Measurements from ENCODE around the gene THSD7B. TPM values are rescaled to one million over a fixed set of nuclear protein-coding genes. Genes with fewer than 3 reads are reported as not detected.

Gene THSD7B
- total and polyA plus RNA-seq, 2 experiments from 2014 or later, result 0.86 to 3.8 TPM

- TF ChIP-seq EZH2phosphoT487 (IDR thresholded peaks at IDR 0.05; ENCODE audit: unreplicated experiment), result no peak
- no peak for TF ChIP-seq ETS1 (IDR thresholded peaks at IDR 0.05)
- no peak for TF ChIP-seq JUNB (IDR thresholded peaks at IDR 0.05; ENCODE audit: unreplicated experiment)
Observed at GRCh38 chr2:136741471-136741870, 23.9 kb upstream of the THSD7B start (continued).

- Histone ChIP-seq H3K79me2 (replicated peaks; ENCODE audit: insufficient read depth) (no peaks in the 10 kb centered on the region), H2AFZ (no peak overlapping the region), H3K4me1 (ENCODE audit: insufficient read depth) (no peaks in the 10 kb centered on the region), H3K36me3 (ENCODE audit: insufficient read depth) (no peaks in the 10 kb centered on the region), H3K4me3 (no peak overlapping the region), H4K20me1 (replicated peaks; ENCODE audit: insufficient read depth) (no peaks in the 10 kb centered on the region), H3K9me2 (ENCODE audit: insufficient read depth) (no peaks in the 10 kb centered on the region), H3K4me2 (no peak overlapping the region), H3F3A (replicated peaks; ENCODE audit: low read depth) (no peaks in the 10 kb centered on the region), H3K27ac (ENCODE audit: low read depth) (no peak overlapping the region), H3K27me3 (ENCODE audit: insufficient read depth) (no peaks in the 10 kb centered on the region)
- ATAC-seq, result no peak
- Mint-ChIP-seq H3K36me3 (ENCODE audit: low read depth) (no peaks in the 10 kb centered on the region), H3K27ac (no peak overlapping the region), H3K4me3 (no peak overlapping the region), H3K9me3 (no peaks in the 10 kb centered on the region), H3K27me3 (ENCODE audit: insufficient read depth, low read depth, poor library complexity) (peaks cover 2% of the 10 kb centered on the region), H3K4me1 (peaks cover 2% of the 10 kb centered on the region; the same call in 1 of the 3 replicates)
- no peak for DNase-seq (ENCODE audit: low spot score)
- TF ChIP-seq EZH2 (IDR thresholded peaks at IDR 0.05; ENCODE audit: low read depth, unreplicated experiment), result no peak
- no peak for TF ChIP-seq REST (IDR thresholded peaks at IDR 0.05; ENCODE audit: unreplicated experiment)
- TF ChIP-seq ZNF114 (CRISPR knock-in tag; IDR thresholded peaks at IDR 0.05), result no peak
- no peak for TF ChIP-seq ZNF331 (CRISPR knock-in tag; IDR thresholded peaks at IDR 0.05; ENCODE audit: low read depth)
- no peak for TF ChIP-seq CTCF (conservative IDR thresholded peaks at IDR 0.05; ENCODE audit: low read depth in 2 of 2)
- no peak for TF ChIP-seq ZNF462 (CRISPR knock-in tag; IDR thresholded peaks at IDR 0.05)
- no peak for TF ChIP-seq NANOG (IDR thresholded peaks at IDR 0.05; ENCODE audit: borderline replicate concordance)
- no peak for TF ChIP-seq POLR2AphosphoS5 (IDR thresholded peaks at IDR 0.05; ENCODE audit: low read depth)
- TF ChIP-seq JUNB (IDR thresholded peaks at IDR 0.05; ENCODE audit: unreplicated experiment), result no peak
- TF ChIP-seq ETS1 (IDR thresholded peaks at IDR 0.05), result no peak
- no peak for TF ChIP-seq STAT1 (IDR thresholded peaks at IDR 0.05; ENCODE audit: unreplicated experiment)
Observed at GRCh38 chr2:136750065-136750464, 15.3 kb upstream of the THSD7B start.
